NAMALWA (cell line): Measurements from ENCODE around the gene AFF4.

Source experiments
- DNase-seq: peaks from one replicate; pipeline ENCODE4 v3.0.0-alpha.2; 2015; ENCODE audit warnings: low spot score

Gene AFF4

DNA sequence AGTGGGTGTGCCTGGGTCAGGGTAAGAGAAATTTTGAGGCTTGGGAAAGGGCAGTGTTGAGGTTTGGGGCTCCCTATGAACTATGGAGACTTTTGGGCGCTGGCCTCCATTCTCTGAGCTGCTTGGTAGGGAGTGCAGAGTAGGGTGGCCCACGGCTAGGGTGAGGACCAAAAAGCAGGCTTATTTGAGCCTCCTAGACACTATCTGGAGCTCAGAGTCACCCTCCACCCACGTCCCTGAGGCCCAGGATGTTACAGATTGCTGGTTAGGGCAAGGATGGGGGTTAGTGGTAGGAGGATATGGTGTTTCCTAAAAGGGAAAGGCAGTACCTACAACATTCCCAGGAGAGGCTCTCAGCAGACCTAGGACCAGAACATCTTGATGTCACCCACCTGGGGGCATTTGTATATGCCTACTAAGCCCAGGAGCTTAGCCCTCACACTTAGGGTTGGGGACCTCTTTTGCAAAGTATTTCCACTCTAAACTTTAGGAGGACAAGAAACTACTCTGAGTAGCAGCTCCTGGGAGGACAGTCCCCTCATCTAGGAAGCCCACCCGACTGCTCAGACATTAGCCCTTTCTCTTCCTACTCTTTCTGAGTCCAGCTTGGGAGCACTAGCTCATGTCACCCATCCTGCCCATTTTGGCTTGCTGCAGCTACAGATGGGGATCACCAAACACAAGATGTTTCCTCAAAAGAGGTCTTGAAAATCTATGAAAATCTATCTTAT lies 135.3 kb downstream of the AFF4 start:
- no peak for DNase-seq

DNA sequence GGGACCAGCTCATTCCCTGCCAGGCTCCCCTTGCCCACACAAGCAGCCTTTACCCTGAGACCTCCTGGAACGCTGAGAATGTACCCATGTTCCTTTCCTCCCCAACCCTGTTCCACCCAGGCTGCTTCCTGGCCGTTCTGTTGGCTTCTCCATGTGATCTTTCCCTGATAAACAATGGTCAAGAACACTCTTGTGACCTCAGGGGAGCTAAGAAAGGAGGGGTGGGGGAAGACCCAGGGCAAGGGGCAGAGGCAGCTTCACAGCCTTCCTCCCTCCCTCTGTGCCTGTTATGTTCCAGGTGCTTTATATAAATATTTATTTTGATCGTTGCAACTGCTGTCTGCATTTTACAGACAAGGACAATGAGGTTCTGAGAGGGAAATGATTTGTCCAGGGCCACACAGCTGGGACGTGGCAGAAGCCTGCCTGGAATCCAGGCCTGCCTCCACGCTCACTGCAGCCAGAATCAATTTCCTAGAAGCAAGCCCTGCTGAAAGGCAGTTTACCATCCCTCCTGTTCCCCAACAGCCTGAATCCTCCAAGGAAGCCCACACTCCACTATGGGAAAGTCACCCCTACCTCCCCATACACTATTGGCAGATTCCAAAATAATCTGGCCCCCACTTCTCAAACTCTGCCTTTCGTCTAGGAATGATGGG lies 136.9 kb downstream of the AFF4 start:
- DNase-seq, result no peak

DNA sequence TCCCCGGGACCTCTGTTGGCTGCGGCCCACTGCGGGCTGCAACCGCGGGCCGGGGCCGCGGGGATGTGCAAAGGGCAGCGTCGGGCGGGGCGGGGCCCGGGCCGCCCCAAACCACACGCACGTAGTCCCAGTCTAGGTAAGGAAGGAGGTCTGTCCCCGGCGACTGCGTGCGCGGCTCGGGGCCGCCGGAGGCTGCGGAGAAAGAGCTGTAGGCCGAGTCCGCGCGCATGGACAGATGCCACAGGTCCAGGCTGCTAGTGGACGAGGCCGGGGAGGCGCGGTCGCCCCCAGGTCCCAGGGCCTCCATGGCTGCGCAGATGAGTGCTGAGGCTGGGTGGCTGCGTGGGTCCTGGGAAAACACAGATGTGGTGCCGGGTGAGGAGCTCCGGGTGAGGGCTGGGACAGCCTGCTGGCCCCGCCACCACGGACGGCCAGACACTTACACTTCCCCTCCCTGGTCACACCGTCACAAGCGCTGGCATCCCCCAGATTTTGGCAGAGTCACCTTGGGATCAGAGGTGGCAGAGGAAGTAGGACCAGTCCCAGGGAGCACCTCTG lies 137.5 kb downstream of the AFF4 start:
- no peak for DNase-seq
